Stimulated activated CD8-positive, alpha-beta memory T cell treated with anti-CD3 and anti-CD28 coated beads, Interleukin-7, amount 100 ng/mL, for 48 hours (primary cell): Measurements from ENCODE around the gene IL12RB1.
A peak's percentile ranks its signal among the peaks of the same experiment; 100 is the strongest.
"Not testable (repeated sequence)": the region's sequence is repeated elsewhere in the genome, so short reads cannot be mapped to it uniquely, and the experiment has no call there.

ENCODE experiments used
- DNase-seq, 2 donors: peaks; one replicate each; pipeline ENCODE4 v3.0.0-alpha.2; 2020; ENCODE audit warnings: low read depth in 1 of 2; ENCODE audit errors: extremely low read depth in 1 of 2

The IL12RB1 gene

DNA sequence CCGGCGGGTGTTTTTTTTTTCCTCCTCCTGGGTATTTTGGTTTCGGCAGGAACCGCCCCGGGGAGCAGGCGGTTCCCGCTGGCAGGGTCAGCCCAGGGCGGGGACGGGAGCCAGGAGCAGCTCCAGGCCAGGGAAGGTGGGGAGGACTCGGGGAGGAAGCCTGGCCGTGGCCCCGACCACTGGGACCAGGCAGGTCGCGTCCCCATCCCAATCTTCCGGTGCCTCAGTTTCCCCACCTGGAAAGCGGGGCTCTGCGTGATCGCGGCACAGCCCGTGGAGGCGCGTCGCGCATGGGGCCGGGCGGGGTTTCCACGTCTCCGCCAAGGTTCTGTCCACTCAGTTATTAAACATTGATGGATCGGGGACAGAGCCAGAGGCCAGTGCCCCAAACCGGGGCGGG, 34.8 kb downstream of the IL12RB1 start:
- no peak for DNase-seq

DNA sequence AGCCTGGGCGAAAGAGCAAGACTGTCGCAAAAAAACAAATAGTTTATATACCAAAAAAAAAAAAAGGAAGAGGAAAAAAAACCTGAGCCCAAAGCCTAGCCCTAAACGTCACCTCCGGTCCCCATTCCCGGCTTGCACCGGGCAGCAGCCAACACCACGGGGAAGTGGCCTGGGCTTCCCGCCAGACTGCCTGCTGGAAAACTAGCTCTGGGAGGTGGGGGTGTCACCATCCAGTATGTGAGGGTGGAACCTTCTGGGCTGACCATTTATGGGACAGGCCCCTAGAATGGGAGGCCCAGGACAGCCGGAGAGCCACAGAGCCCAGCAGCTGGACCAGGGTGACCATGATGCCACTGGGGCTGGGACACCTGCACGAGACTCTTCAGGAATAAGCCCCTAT, 37.3 kb downstream of the IL12RB1 start:
- DNase-seq = no peak

GRCh38 chr19:18046059-18046718, 40.5 kb downstream of the IL12RB1 start:
- DNase-seq = no peak

GRCh38 chr19:18045307-18046050, 41.3 kb downstream of the IL12RB1 start:
- DNase-seq = no peak

GRCh38 chr19:18044825-18045304, 41.9 kb downstream of the IL12RB1 start:
- peak; percentile 76 to 93 for DNase-seq

GRCh38 chr19:18043676-18044075, 43.1 kb downstream of the IL12RB1 start:
- DNase-seq = no peak

DNA sequence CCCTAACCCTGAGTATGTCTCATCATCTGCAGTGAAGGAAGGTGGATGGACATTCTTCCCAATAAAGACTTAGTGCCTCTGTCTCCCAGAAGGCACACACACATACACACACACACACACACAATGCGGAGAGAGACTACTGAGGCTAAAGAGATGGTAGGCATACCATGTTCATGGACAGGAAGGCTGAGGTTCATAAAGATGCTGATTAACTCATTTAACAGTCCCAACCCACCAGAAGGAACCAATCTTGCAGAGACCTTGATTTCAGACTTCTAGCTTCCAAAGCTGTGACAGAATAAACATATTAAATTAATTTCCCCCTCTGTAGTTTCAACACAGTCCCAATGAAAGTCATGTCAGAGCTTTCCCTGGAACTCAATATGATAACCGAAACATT, 45.7 kb downstream of the IL12RB1 start:
- no peak for DNase-seq

DNA sequence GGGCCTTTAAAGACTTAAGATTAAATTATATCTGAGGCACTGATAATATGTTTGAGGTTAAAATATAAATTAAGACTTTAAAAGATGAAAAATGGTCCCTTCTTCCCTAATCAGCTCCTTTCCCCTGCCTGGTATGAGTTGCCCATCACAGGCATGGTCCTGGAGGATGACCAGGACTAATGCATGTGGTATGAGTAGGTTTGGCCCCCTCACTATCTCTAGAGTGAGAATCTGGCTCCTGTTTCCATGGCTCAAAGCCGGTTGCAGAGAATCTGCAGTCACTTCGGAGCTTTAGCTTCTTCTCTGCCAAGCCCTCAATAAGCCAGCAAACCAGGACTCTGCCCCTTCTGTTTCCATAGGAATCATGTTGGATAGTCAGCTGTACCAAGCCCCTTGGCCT, 54.6 kb downstream of the IL12RB1 start:
- not testable (repeated sequence) for DNase-seq

- not testable (repeated sequence) for DNase-seq
Observed at GRCh38 chr19:18031401-18031800, 55.3 kb downstream of the IL12RB1 start.

DNA sequence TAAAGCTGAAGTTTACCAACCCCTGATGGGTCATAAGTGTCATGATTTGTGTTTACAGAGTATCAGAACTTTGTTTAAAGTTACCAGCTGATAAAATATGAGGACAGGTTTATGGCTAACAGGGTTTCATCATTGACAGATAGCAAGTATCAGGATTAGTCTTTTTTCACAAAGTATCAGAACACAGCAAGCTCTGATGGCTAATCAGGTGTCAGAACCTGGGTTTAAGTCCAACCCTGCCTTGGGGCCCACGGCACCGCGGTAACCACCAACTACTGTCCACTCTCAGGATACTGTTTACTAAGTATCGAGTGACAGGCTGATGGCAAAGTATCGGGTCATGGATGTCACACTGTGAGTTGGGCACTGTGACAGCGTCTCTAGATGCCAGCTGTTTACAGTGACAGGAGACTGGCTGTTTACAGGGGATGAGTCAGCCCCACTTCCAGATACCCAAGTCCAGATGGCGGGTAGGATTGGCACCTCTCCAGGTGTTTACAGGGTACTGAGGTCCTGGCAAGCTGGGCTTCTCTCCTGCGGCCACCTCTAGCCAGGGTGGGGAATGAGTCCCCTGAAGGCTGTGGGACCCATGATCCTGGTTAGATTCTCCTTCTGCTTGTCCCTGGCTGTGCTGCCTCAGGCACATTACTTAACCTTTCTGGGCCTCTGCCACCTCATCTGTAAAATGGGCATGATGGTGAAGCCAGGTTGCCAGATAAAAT, 57.0 kb downstream of the IL12RB1 start:
- DNase-seq = no peak

DNA sequence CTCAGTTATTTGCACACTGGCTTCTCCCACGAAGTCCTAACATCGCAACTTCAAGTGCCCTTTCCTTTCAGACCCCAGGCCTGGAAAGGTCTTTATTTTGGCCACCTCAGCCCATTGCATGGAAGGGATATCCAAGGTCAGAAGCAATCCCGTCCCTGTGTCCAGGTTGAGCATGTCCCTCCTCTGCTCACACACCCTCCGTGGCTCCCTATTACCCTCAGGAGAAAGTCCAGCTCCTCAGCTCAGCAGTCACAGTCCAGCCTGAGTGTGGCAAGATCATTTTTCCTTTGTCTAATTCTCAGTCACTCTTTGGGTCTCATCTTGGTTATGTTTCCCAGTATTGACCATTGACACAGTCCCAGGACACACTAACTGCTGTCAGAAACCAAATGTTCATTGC, 59.6 kb downstream of the IL12RB1 start:
- DNase-seq = no peak

DNA sequence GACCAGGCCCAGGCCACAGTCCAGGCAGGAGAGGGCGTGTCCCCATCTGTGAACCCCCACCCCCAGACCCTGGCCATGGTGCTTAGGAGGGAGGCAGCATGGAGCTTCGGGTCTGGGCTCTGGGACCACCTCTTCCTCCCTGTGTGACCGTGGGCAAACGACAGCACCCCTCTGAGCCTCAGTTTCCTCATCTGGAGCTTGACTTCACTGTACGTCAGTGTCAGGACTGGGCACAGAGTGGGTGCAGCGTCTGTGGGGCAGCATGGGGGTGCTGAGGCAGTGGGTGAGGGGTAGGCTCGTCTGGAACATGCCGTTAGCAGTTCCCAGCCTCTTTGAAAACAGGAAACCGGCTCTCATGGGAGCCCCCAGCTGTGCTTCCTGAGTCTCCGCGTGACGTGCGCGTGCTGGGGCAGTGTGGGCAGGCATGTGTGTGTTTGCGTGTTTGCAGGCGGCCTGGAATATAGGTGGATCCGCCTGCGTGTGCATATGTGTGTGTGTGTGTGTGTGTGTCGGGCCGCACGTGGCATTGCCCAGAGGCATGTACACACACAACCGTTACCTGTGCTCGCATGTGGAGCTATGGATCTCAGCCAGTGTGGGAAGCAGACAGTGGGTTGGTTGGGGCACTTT, 63.0 kb downstream of the IL12RB1 start:
- DNase-seq = no peak

- DNase-seq = no peak
Observed at GRCh38 chr19:18021121-18021755, 65.5 kb downstream of the IL12RB1 start.

DNA sequence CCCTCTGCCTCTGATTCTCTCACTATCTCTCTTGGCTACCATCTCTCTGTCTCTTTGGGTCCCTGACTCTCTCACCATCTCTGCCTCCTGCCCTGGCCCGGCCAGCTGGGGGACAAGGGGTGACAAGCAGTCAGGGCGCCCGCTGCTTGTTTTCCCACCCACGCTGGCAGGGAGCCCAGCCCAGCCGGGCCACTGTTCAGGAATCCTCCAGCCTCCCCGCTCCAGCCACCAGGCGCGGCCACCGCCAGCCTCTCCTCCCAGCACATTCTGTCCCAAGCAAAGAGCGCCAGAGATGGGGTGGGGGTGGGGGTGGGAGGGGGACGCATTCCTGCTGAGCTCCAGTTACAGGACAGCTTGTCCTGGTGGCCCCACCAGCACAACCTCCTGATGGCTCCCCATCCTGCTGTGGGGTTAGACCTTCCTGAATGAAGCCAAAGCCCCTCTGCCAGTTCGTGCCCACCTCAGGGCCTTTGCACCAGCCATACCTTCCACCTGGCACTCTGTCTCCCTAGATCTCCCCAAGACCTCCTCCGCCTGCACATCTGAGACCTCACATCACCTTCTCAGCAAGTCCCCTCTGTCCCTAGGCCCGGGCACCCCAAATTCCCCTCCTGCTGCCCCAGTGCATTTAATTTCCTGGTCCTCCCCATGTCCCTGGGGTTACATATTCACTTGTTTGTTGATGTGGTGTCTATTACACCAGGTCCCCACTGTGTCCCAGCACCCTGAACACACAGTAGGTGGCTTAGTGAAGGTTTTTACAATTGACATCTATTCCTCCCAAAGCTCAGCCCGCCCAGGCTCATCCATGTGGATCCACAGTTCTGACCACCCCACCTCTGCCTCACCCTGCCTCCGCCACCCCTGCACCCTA, 66.3 kb downstream of the IL12RB1 start:
- no peak for DNase-seq

GRCh38 chr19:18017275-18018083, 69.3 kb downstream of the IL12RB1 start:
- DNase-seq = no peak

DNA sequence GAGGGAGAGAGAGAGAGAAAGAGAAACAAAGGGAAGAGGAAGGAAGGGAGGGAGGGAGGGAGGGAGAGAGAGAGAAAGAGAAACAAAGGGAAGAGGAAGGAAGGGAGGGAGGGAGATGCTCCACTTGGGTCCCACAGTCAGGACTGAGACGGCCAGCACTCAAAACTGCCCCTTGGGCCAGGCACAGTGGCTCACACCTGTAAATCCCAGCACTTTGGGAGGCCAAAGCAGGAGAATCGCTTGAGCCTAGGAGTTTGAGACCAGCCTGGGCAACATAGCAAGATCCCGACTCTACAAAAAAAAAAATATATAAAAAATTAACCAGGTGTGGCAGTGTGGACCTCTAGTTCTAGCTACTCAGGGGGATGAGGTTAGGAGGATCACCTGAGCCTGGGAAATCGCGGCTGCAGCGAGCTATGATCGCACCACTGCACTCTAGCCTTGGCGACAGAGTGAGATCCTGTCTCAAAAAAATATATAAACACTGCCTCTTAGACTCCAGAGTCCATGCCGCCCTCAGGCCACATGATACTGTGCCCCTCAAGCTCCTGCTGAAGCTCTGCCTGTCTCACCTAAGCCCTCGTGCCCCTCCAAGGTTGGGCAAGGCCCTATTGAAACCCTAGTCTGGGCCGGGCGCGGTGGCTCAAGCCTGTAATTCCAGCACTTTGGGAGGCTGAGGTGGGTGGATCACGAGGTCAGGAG, 70.4 kb downstream of the IL12RB1 start:
- DNase-seq = no peak

GRCh38 chr19:18014197-18014596, 72.5 kb downstream of the IL12RB1 start:
- no peak for DNase-seq
